Ovary (tissue), 3 donors: ENCODE data around the gene GNG14.

Experiments
- CTCF ChIP-seq, 3 donors: fragments of 450-650 bp in 2 of 3; fragments of 200-600 bp in 1 of 3; IDR thresholded peaks; one replicate each; pipeline versions ENCODE4 v1.5.1 to v1.8.0; 2016 to 2022; ENCODE audit warnings: antibody characterized with exemption in 3 of 3, mild to moderate bottlenecking in 1 of 3
- POLR2A ChIP-seq: fragments of 450-650 bp; IDR thresholded peaks from one replicate; pipeline ENCODE4 v1.6.1; 2017; ENCODE audit warnings: antibody characterized with exemption, mild to moderate bottlenecking, moderate library complexity
- donor health status: DM: no; HTN: no; CAD: no.

DNA sequence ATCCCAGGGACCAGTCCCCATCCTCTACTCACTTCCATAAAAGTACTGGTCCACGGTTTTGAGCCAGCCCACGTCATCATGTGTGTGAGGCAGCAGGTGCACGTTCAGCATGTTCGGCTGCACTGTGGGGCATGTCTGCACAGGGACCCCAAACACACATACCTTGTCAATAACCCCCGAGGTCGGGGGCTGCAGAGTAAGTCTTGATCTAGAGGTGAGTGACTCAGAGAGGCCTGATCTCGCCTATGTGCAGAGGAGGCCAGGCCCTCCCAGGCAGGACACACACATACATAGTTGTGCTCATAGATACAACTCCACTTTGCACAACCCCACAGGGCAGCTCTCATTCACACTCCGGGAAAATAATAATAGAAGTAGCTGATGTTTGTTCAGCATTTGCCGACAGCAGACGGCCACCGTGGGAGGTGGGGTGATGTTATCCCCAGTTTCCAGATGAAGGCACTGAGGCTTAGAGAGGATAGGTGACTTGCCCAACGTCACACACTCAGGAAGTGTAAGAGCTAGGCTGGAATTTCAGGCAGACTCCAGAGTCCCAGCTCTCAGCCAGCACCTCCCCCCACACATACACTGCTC, 22.0 kb upstream of the GNG14 start:
- TF ChIP-seq CTCF (IDR thresholded peaks at IDR 0.05) (no peak), POLR2A (no peak)
